Panc1 (cell line): ENCODE results near the gene ZNF202. TPM values are rescaled to one million over a fixed set of nuclear protein-coding genes. Genes with fewer than 3 reads are reported as not detected.

ENCODE experiments used
- ATAC-seq: fragments of 200-7000 bp; cut with Tn5 transposase; 2 replicates; pipeline ENCODE4 v1.9.1; 2020; ENCODE audit warnings: mild to moderate bottlenecking, moderate library complexity
- BruUV-seq: library from RNA; stranded (reverse); fragments of 400-500 nt; replicated peaks from 2 replicates; lab custom pipeline; 2021; lab: Mats Ljungman, UMichigan
- CTCF ChIA-PET: fragments of 300-600 bp; sonication (Branson Sonifier 250); formaldehyde crosslinking; loops from one replicate; lab custom pipeline; 2022; ENCODE audit warnings: antibody characterized with exemption; lab: Charles Lee
- POLR2A ChIA-PET: fragments of 300-600 bp; sonication (Branson Sonifier 250); formaldehyde crosslinking; loops from one replicate; lab custom pipeline; 2022; ENCODE audit warnings: antibody characterized with exemption; lab: Charles Lee
- DNase-seq: peaks from one replicate; pipeline ENCODE4 v3.0.0-alpha.2; 2010; ENCODE audit warnings: low read depth, low spot score
- H3K27ac ChIP-seq: 2 replicates; pipeline ENCODE4 v1.5.1; 2011; ENCODE audit warnings: mild to moderate bottlenecking, low read length, inconsistent platforms
- H3K27me3 ChIP-seq: fragments of 200-500 bp; sonication (Bioruptor generic); 2 replicates; pipeline ENCODE4 v1.6.0; 2014; ENCODE audit warnings: low read length, inconsistent platforms; ENCODE audit not compliant: control insufficient read depth, insufficient read depth
- H3K36me3 ChIP-seq: fragments of 200-500 bp; sonication (Bioruptor generic); 2 replicates; pipeline ENCODE4 v1.5.1; 2014; ENCODE audit warnings: inconsistent platforms, mild to moderate bottlenecking, low read length, moderate library complexity; ENCODE audit not compliant: control insufficient read depth, insufficient read depth
- H3K4me1 ChIP-seq: 2 replicates; pipeline ENCODE4 v1.5.1; 2011; ENCODE audit warnings: inconsistent platforms, mild to moderate bottlenecking, low read length, moderate library complexity; ENCODE audit not compliant: control insufficient read depth, insufficient read depth
- H3K4me3 ChIP-seq, 2 experiments: 2 replicates each; pipeline ENCODE4 v1.5.1; 2011 to 2012; ENCODE audit warnings: low read depth in 2 of 2, low read length in 2 of 2, mild to moderate bottlenecking in 2 of 2, inconsistent platforms in 1 of 2, moderate library complexity in 1 of 2
- H3K9me3 ChIP-seq: fragments of 200-500 bp; sonication (Bioruptor generic); 2 replicates; pipeline ENCODE4 v1.5.1; 2014; ENCODE audit warnings: low read depth, mild to moderate bottlenecking, inconsistent platforms, low read length, moderate library complexity; ENCODE audit not compliant: control insufficient read depth, insufficient read depth
- POLR2AphosphoS5 ChIP-seq: IDR thresholded peaks from 2 replicates; pipeline ENCODE4 v1.6.1; 2012; ENCODE audit warnings: mild to moderate bottlenecking, low read depth, low read length, moderate library complexity
- REST ChIP-seq, 2 experiments: IDR thresholded peaks; 2 replicates each; pipeline ENCODE4 v1.6.1; 2011 to 2012; ENCODE audit warnings: low read depth in 2 of 2, control low read depth in 1 of 2, low read length in 1 of 2, mild to moderate bottlenecking in 1 of 2, moderate library complexity in 1 of 2; ENCODE audit not compliant: insufficient read depth in 1 of 2
- SIN3A ChIP-seq: IDR thresholded peaks from 2 replicates; pipeline ENCODE4 v1.6.1; 2012; ENCODE audit warnings: low read depth, mild to moderate bottlenecking, low read length, moderate library complexity, borderline replicate concordance; ENCODE audit not compliant: insufficient read depth
- TCF7L2 ChIP-seq: IDR thresholded peaks from 2 replicates; pipeline ENCODE4 v1.6.1; 2011; ENCODE audit warnings: mild to moderate bottlenecking, low read depth, low read length, inconsistent platforms
- in situ Hi-C: cut with HindIII; loops from 2 replicates; pipeline ENCODE4 v1.10.0; 2016; ENCODE audit warnings: low sequenced_read_pairs, low pct_unique_long_range_greater_than_20kb
- intact Hi-C: fragments of 100-400 bp; cut with micrococcal nuclease; formaldehyde crosslinking; loops from one replicate; pipeline ENCODE4 v1.10.0; 2022; ENCODE audit not compliant: unreplicated experiment
- total RNA-seq: library from RNA; stranded (reverse); gene quantifications from one replicate; pipeline ENCODE4 v1.2.1, GENCODE V29; 2021; ENCODE audit not compliant: unreplicated experiment
- TF ChIP-seq, protein P1 (sequence below): fragments of 450-650 bp; IDR thresholded peaks from 2 replicates; pipeline ENCODE4 v1.5.1; 2017; ENCODE audit warnings: mild to moderate bottlenecking

The ZNF202 gene
- total RNA-seq, 1 experiment from 2014 or later = 24.5 TPM

GRCh38 chr11:123754101-123754568 lies 12.7 kb upstream of the ZNF202 start, which contains the start of gene OR6X1:
Gene OR6X1 (minus strand): TSS chr11:123754518. CDS start chr11:123754518, 0 bp downstream.
- POLR2A ChIA-PET = no interaction called here
- no peak for TF ChIP-seq REST (IDR thresholded peaks at IDR 0.05; ENCODE audit: insufficient read depth in 1 of 2, low read depth in 2 of 2, low read length in 1 of 2)
- no peak for TF ChIP-seq TCF7L2
- no peak for TF ChIP-seq POLR2AphosphoS5
- no peak for TF ChIP-seq SIN3A
- TF ChIP-seq, protein P1, sequence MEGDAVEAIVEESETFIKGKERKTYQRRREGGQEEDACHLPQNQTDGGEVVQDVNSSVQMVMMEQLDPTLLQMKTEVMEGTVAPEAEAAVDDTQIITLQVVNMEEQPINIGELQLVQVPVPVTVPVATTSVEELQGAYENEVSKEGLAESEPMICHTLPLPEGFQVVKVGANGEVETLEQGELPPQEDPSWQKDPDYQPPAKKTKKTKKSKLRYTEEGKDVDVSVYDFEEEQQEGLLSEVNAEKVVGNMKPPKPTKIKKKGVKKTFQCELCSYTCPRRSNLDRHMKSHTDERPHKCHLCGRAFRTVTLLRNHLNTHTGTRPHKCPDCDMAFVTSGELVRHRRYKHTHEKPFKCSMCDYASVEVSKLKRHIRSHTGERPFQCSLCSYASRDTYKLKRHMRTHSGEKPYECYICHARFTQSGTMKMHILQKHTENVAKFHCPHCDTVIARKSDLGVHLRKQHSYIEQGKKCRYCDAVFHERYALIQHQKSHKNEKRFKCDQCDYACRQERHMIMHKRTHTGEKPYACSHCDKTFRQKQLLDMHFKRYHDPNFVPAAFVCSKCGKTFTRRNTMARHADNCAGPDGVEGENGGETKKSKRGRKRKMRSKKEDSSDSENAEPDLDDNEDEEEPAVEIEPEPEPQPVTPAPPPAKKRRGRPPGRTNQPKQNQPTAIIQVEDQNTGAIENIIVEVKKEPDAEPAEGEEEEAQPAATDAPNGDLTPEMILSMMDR = no peak
- Histone ChIP-seq H3K36me3 (no peaks in the 10 kb centered on the region), H3K9me3 (no peaks in the 10 kb centered on the region), H3K27me3 (peaks cover 7% of the 10 kb centered on the region), H3K4me3 (no peak within 1 kb of the TSS), H3K27ac (no peak within 1 kb of the TSS), H3K4me1 (no peaks in the 10 kb centered on the region)
- DNase-seq (no peak), ATAC-seq (no peak)
- CTCF ChIA-PET = no interaction called here
- in situ Hi-C loops (no loop called here), intact Hi-C loops (no loop called here)
- BruUV-seq = no TSS peak

DNA sequence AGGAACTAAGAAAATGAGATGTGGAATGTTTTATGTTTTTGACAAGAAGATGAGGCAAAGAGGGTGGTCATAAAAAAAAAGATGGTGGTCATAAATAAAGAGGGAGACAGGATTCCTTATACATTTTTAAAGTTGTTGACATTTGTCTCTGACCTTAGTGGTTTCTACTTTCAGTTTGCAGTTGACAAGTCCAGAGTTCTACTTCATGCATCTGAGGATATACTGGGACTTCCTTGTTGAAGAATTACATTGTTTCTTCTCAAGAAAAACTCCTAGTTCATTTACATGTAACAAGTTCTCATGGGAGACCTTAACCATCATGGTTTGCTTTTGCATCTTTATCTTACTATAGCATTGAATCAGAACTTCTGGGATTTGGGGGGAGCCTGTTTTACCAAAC lies 11.7 kb upstream of the ZNF202 start:
- CTCF ChIA-PET = no interaction called here
- no peak for ATAC-seq
- Histone ChIP-seq H3K36me3 (no peaks in the 10 kb centered on the region), H3K27ac (no peak overlapping the region), H3K4me1 (no peaks in the 10 kb centered on the region), H3K9me3 (no peaks in the 10 kb centered on the region), H3K4me3 (no peak overlapping the region), H3K27me3 (peaks cover 6% of the 10 kb centered on the region)
- no peak for DNase-seq
- in situ Hi-C loops (no loop called here), intact Hi-C loops (no loop called here)
- no TSS peak for BruUV-seq
- TF ChIP-seq SIN3A = no peak
- no peak for TF ChIP-seq POLR2AphosphoS5
- TF ChIP-seq TCF7L2 = no peak
- TF ChIP-seq REST (IDR thresholded peaks at IDR 0.05; ENCODE audit: insufficient read depth in 1 of 2, low read depth in 2 of 2, low read length in 1 of 2) = no peak
- TF ChIP-seq, protein P1 = no peak
- POLR2A ChIA-PET = no interaction called here
